ENCODE results near the gene FANCL. TPM values are rescaled to one million over a fixed set of nuclear protein-coding genes. Genes with fewer than 3 reads are reported as not detected.
"Not testable (repeated sequence)": the region's sequence is repeated elsewhere in the genome, so short reads cannot be mapped to it uniquely, and the experiment has no call there.

FANCL gene
- total RNA-seq, 1 experiment from 2014 or later = 34.5 TPM

DNA sequence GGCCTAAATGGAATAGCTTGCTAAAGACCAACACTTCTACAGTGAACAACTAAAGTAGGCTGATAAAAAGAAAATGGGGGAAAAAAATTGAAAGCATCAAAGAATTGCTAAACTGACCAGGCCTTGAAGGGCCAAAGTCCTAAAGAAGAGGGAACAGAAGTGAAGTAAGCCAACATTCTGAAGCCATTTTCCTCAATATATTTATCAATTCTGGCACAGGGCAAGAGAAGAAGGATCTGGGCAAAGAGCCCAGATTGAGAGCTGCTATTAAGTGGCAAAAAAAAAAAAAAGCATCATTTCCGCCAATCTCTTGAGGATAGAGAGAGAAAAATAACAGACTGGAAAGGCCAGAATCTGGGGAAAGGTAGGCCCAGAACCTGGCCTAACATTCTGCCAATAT is 25.7 kb downstream of the FANCL start:
- intact Hi-C loops (cut with micrococcal nuclease) = no loop called here
- POLR2A ChIA-PET = no interaction called here
- TF ChIP-seq JUND (IDR thresholded peaks at IDR 0.05) = no peak
- TF ChIP-seq, protein P1, sequence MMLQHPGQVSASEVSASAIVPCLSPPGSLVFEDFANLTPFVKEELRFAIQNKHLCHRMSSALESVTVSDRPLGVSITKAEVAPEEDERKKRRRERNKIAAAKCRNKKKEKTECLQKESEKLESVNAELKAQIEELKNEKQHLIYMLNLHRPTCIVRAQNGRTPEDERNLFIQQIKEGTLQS (IDR thresholded peaks at IDR 0.05) = no peak
- TF ChIP-seq, protein P2, sequence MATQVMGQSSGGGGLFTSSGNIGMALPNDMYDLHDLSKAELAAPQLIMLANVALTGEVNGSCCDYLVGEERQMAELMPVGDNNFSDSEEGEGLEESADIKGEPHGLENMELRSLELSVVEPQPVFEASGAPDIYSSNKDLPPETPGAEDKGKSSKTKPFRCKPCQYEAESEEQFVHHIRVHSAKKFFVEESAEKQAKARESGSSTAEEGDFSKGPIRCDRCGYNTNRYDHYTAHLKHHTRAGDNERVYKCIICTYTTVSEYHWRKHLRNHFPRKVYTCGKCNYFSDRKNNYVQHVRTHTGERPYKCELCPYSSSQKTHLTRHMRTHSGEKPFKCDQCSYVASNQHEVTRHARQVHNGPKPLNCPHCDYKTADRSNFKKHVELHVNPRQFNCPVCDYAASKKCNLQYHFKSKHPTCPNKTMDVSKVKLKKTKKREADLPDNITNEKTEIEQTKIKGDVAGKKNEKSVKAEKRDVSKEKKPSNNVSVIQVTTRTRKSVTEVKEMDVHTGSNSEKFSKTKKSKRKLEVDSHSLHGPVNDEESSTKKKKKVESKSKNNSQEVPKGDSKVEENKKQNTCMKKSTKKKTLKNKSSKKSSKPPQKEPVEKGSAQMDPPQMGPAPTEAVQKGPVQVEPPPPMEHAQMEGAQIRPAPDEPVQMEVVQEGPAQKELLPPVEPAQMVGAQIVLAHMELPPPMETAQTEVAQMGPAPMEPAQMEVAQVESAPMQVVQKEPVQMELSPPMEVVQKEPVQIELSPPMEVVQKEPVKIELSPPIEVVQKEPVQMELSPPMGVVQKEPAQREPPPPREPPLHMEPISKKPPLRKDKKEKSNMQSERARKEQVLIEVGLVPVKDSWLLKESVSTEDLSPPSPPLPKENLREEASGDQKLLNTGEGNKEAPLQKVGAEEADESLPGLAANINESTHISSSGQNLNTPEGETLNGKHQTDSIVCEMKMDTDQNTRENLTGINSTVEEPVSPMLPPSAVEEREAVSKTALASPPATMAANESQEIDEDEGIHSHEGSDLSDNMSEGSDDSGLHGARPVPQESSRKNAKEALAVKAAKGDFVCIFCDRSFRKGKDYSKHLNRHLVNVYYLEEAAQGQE (IDR thresholded peaks at IDR 0.05; ENCODE audit: low read depth) = no peak
- TF ChIP-seq, protein P3, sequence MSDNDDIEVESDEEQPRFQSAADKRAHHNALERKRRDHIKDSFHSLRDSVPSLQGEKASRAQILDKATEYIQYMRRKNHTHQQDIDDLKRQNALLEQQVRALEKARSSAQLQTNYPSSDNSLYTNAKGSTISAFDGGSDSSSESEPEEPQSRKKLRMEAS (IDR thresholded peaks at IDR 0.05) = no peak
- no peak for TF ChIP-seq SIN3A (IDR thresholded peaks at IDR 0.05; ENCODE audit: low read depth)
- no peak for TF ChIP-seq POLR2AphosphoS5 (IDR thresholded peaks at IDR 0.05; ENCODE audit: low read depth, low read length)
- H3K36me3 ChIP-seq (ENCODE audit: control insufficient read depth in 1 of 2, insufficient read depth in 2 of 2, low read length in 2 of 2) = peaks cover 0 to 16% of the 10 kb centered on the region in 2 experiments; a peak in 2 of 4 replicates
- no peak overlapping the region for H3K27ac ChIP-seq (ENCODE audit: low read depth, low read length)
- peaks cover 10% of the 10 kb centered on the region; the same call in 1 of the 2 replicates for H4K20me1 ChIP-seq (ENCODE audit: insufficient read depth)
- no peak overlapping the region for H3K4me2 ChIP-seq (ENCODE audit: low read length)
- no peaks in the 10 kb centered on the region; the same call in 1 of the 2 replicates for H3K9me2 ChIP-seq (ENCODE audit: insufficient read depth)
- H3K9ac ChIP-seq (ENCODE audit: low read length) = no peak overlapping the region
- H3K79me2 ChIP-seq (ENCODE audit: insufficient read depth, low read length) = peaks cover 76% of the 10 kb centered on the region
- peaks cover 0 to 3% of the 10 kb centered on the region in 2 experiments; a peak in 1 of 4 replicates for H3K9me3 ChIP-seq (ENCODE audit: control insufficient read depth in 1 of 2, insufficient read depth in 1 of 2, low read depth in 1 of 2, low read length in 2 of 2)
- no peak overlapping the region for H3K4me3 ChIP-seq (replicated peaks in 1 of 2; ENCODE audit: low read depth in 1 of 2, low read length in 2 of 2)
- RAD21 ChIA-PET (ENCODE audit: low non-redundant PET in 1 of 2, low total read pairs in 2 of 2, uncharacterized antibody in 2 of 2, unreplicated experiment in 2 of 2) = interaction anchor here in 1 of 2 experiments (0.6 kb wide), 1 partner anchor 339 kb away, joined by 3 read pairs; no protein-coding TSS in a partner anchor
- ATAC-seq = no peak
- no TSS peak for BruUV-seq (replicated peaks)
- no peaks in the 10 kb centered on the region for H3K27me3 ChIP-seq (ENCODE audit: insufficient read depth, low read length)
- no peak for DNase-seq (ENCODE audit: low read depth, low spot score)
- H3K4me1 ChIP-seq (ENCODE audit: control insufficient read depth in 1 of 2, insufficient read depth in 2 of 2, low read length in 2 of 2) = peaks cover 0 to 8% of the 10 kb centered on the region in 2 experiments; a peak in 2 of 4 replicates
- no peak overlapping the region for H2AFZ ChIP-seq (ENCODE audit: low read depth, low read length, poor library complexity, severe bottlenecking)
- CTCF ChIA-PET = no interaction called here

DNA sequence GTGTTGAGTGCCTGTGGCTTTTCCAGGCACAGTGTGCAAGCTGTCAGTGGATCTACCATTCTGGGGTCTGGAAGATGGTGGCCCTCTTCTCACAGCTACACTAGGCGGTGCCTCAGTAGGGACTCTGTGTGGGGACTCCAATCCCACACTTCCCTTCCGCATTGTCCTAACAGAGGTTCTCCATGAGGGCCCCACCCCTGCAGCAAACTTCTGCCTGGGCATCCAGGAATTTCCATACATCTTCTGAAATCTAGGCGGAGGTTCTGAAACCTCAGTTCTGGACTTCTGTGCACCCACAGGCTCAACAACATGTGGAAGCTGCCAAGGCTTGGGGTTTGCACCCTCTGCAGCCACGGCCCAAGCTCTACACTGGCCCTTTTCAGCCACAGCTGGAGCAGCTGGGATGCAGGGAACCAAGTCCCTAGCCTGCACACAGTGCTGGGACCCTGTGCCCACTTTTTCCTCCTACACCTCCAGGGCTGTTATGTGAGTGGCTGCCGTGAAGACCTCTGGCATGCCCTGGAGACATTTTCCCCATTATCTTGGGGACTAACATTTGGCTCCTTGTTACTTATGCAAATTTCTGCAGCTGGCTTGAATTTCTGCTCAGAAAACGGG is 30.1 kb downstream of the FANCL start:
- BruUV-seq (replicated peaks); H3K4me1 ChIP-seq (ENCODE audit: control insufficient read depth in 1 of 2, insufficient read depth in 2 of 2, low read length in 2 of 2); H2AFZ ChIP-seq (ENCODE audit: low read depth, low read length, poor library complexity, severe bottlenecking); RAD21 ChIA-PET (ENCODE audit: low non-redundant PET in 1 of 2, low total read pairs in 2 of 2, uncharacterized antibody in 2 of 2, unreplicated experiment in 2 of 2); ATAC-seq; CTCF ChIA-PET; H3K4me2 ChIP-seq (ENCODE audit: low read length); H3K9me3 ChIP-seq (ENCODE audit: control insufficient read depth in 1 of 2, insufficient read depth in 1 of 2, low read depth in 1 of 2, low read length in 2 of 2); H3K9me2 ChIP-seq (ENCODE audit: insufficient read depth); H3K27ac ChIP-seq (ENCODE audit: low read depth, low read length); H3K27me3 ChIP-seq (ENCODE audit: insufficient read depth, low read length); POLR2A ChIA-PET; DNase-seq (ENCODE audit: low read depth, low spot score); H4K20me1 ChIP-seq (ENCODE audit: insufficient read depth); H3K4me3 ChIP-seq (replicated peaks in 1 of 2; ENCODE audit: low read depth in 1 of 2, low read length in 2 of 2); intact Hi-C loops (cut with micrococcal nuclease); H3K9ac ChIP-seq (ENCODE audit: low read length): not testable (repeated sequence)
- Histone ChIP-seq H3K79me2 (ENCODE audit: insufficient read depth, low read length) (peaks cover 66% of the 10 kb centered on the region), H3K36me3 (ENCODE audit: control insufficient read depth in 1 of 2, insufficient read depth in 2 of 2, low read length in 2 of 2) (peaks cover 0 to 16% of the 10 kb centered on the region in 2 experiments; a peak in 2 of 4 replicates)
